H9 (cell line): ENCODE results near the gene EPHA2. TPM values are rescaled to one million over a fixed set of nuclear protein-coding genes. Genes with fewer than 3 reads are reported as not detected.

Experiments used
- DNase-seq: peaks from one replicate; pipeline ENCODE4 v3.0.0-alpha.2; 2017
- H2AFZ ChIP-seq: one replicate; pipeline ENCODE4 v1.6.1; 2013; ENCODE audit warnings: mild to moderate bottlenecking, low read length, control low read depth, moderate library complexity
- H2AK5ac ChIP-seq: 2 replicates; pipeline ENCODE4 v1.6.1; 2013; ENCODE audit warnings: low read length, control low read depth, mixed read lengths; ENCODE audit not compliant: insufficient read length
- H2BK120ac ChIP-seq: one replicate; pipeline ENCODE4 v1.6.1; 2013; ENCODE audit warnings: low read depth, mild to moderate bottlenecking, low read length, control low read depth, inconsistent platforms; ENCODE audit not compliant: poor library complexity, severe bottlenecking
- H2BK12ac ChIP-seq: 2 replicates; pipeline ENCODE4 v1.6.1; 2013; ENCODE audit warnings: low read length, control low read depth, mixed read lengths, low read depth; ENCODE audit not compliant: insufficient read length
- H2BK15ac ChIP-seq: 2 replicates; pipeline ENCODE4 v1.6.1; 2013; ENCODE audit warnings: low read depth, low read length, control low read depth
- H2BK20ac ChIP-seq: one replicate; pipeline ENCODE4 v1.6.1; 2013; ENCODE audit warnings: low read depth, mild to moderate bottlenecking, low read length, control low read depth, inconsistent platforms; ENCODE audit not compliant: poor library complexity, severe bottlenecking
- H2BK5ac ChIP-seq: 2 replicates; pipeline ENCODE4 v1.6.1; 2013; ENCODE audit warnings: low read length, control low read depth, mixed read lengths; ENCODE audit not compliant: insufficient read length
- H3K14ac ChIP-seq: 2 replicates; pipeline ENCODE4 v1.6.1; 2013; ENCODE audit warnings: low read length, control low read depth; ENCODE audit not compliant: insufficient read depth
- H3K18ac ChIP-seq: 2 replicates; pipeline ENCODE4 v1.6.1; 2013; ENCODE audit warnings: low read depth, mild to moderate bottlenecking, mixed read lengths, low read length, control low read depth; ENCODE audit not compliant: insufficient read length
- H3K23ac ChIP-seq: 2 replicates; pipeline ENCODE4 v1.6.1; 2013; ENCODE audit warnings: low read length, control low read depth, mixed read lengths, low read depth; ENCODE audit not compliant: insufficient read length
- H3K23me2 ChIP-seq: 2 replicates; pipeline ENCODE4 v1.6.1; 2013; ENCODE audit warnings: low read depth, mild to moderate bottlenecking, mixed read lengths, low read length, control low read depth; ENCODE audit not compliant: insufficient read length, poor library complexity, severe bottlenecking
- H3K27ac ChIP-seq: 2 replicates; pipeline ENCODE4 v1.5.1; 2013; ENCODE audit warnings: low read length, control low read depth, mixed read lengths, low read depth; ENCODE audit not compliant: insufficient read length
- H3K27me3 ChIP-seq: 2 replicates; pipeline ENCODE4 v1.6.1; 2013; ENCODE audit warnings: low read length, control low read depth, inconsistent platforms; ENCODE audit not compliant: insufficient read depth
- H3K4ac ChIP-seq: 2 replicates; pipeline ENCODE4 v1.6.1; 2013; ENCODE audit warnings: low read depth, mild to moderate bottlenecking, control low read depth, inconsistent platforms, low read length, moderate library complexity
- H3K4me1 ChIP-seq: 2 replicates; pipeline ENCODE4 v1.6.1; 2013; ENCODE audit warnings: low read length, control low read depth, inconsistent platforms; ENCODE audit not compliant: insufficient read depth
- H3K4me2 ChIP-seq: 2 replicates; pipeline ENCODE4 v1.6.1; 2013; ENCODE audit warnings: low read length, control low read depth, mixed read lengths; ENCODE audit not compliant: insufficient read length, insufficient read depth
- H3K56ac ChIP-seq: 2 replicates; pipeline ENCODE4 v1.6.1; 2013; ENCODE audit warnings: low read depth, mild to moderate bottlenecking, mixed read lengths, low read length, control low read depth; ENCODE audit not compliant: insufficient read length
- H3K79me1 ChIP-seq: 2 replicates; pipeline ENCODE4 v1.6.1; 2013; ENCODE audit warnings: low read depth, mild to moderate bottlenecking, moderate library complexity, low read length, control low read depth, inconsistent platforms; ENCODE audit not compliant: insufficient read depth, poor library complexity, severe bottlenecking
- H3K79me2 ChIP-seq: 2 replicates; pipeline ENCODE4 v1.6.1; 2013; ENCODE audit warnings: low read length, control low read depth, inconsistent platforms; ENCODE audit not compliant: insufficient read depth
- H3K9ac ChIP-seq: 2 replicates; pipeline ENCODE4 v1.6.1; 2013; ENCODE audit warnings: low read length, control low read depth, mixed read lengths; ENCODE audit not compliant: insufficient read length; ENCODE audit errors: extremely low read depth
- H3K9me3 ChIP-seq: one replicate; pipeline ENCODE4 v1.6.1; 2013; ENCODE audit warnings: low read depth, low read length, inconsistent platforms; ENCODE audit not compliant: control insufficient read depth
- H3T11ph ChIP-seq: one replicate; pipeline ENCODE4 v1.6.1; 2013; ENCODE audit warnings: mild to moderate bottlenecking, low read length, control low read depth, inconsistent platforms
- H4K20me1 ChIP-seq: one replicate; pipeline ENCODE4 v1.6.1; 2013; ENCODE audit not compliant: control insufficient read depth, insufficient read length, insufficient read depth
- H4K5ac ChIP-seq: 2 replicates; pipeline ENCODE4 v1.6.1; 2013; ENCODE audit warnings: low read depth, mild to moderate bottlenecking, mixed read lengths, low read length, control low read depth; ENCODE audit not compliant: insufficient read length
- H4K8ac ChIP-seq: replicated peaks from 2 replicates; pipeline ENCODE4 v1.6.1; 2013; ENCODE audit warnings: low read length, control low read depth, mixed read lengths, low read depth; ENCODE audit not compliant: insufficient read length
- H4K91ac ChIP-seq: 2 replicates; pipeline ENCODE4 v1.6.1; 2013; ENCODE audit warnings: low read depth, mild to moderate bottlenecking, moderate library complexity, mixed read lengths, low read length, control low read depth; ENCODE audit not compliant: insufficient read length
- H3K27ac Mint-ChIP-seq, 3 experiments: 2 replicates in 2 of 3; 3 replicates in 1 of 3; pipeline ENCODE4 v1.8.0; 2020 to 2021; ENCODE audit warnings: mixed read lengths in 3 of 3, mild to moderate bottlenecking in 1 of 3, moderate library complexity in 1 of 3
- H3K27me3 Mint-ChIP-seq: 2 replicates; pipeline ENCODE4 v1.8.0; 2021; ENCODE audit warnings: low read depth, mild to moderate bottlenecking, moderate library complexity, mixed read lengths
- H3K36me3 Mint-ChIP-seq, 3 experiments: 2 replicates in 2 of 3; 3 replicates in 1 of 3; pipeline ENCODE4 v1.8.0; 2020 to 2021; ENCODE audit warnings: low read depth in 3 of 3, mixed read lengths in 3 of 3; ENCODE audit not compliant: insufficient read depth in 1 of 3
- H3K4me1 Mint-ChIP-seq, 2 experiments: 2 replicates each; pipeline ENCODE4 v1.8.0; 2020; ENCODE audit warnings: mixed read lengths in 2 of 2
- H3K4me3 Mint-ChIP-seq, 2 experiments: 2 replicates in 1 of 2; 3 replicates in 1 of 2; pipeline ENCODE4 v1.8.0; 2020 to 2021; ENCODE audit warnings: mild to moderate bottlenecking in 2 of 2, mixed read lengths in 2 of 2, moderate library complexity in 1 of 2
- H3K9me3 Mint-ChIP-seq, 2 experiments: 2 replicates in 1 of 2; 3 replicates in 1 of 2; pipeline ENCODE4 v1.8.0; 2020; ENCODE audit warnings: mild to moderate bottlenecking in 2 of 2, mixed read lengths in 2 of 2, moderate library complexity in 1 of 2
- CTCF ChIP-seq: fragments of 200-600 bp; sonication (generic); conservative IDR thresholded peaks from 3 replicates; pipeline ENCODE4 v1.8.0; 2021; ENCODE audit warnings: antibody characterized with exemption, mild to moderate bottlenecking
- WGBS: extraction: QIAGEN DNeasy Blood & Tissue Kit; methylation state at CpG from one replicate; pipeline ENCODE4 v1.1.7; 2013; ENCODE audit warnings: missing lambda C conversion rate, low lambda C conversion rate, mixed read lengths; ENCODE audit not compliant: insufficient read length; ENCODE audit errors: extremely low coverage; 5-methylcytosine and 5-hydroxymethylcytosine counted together
- total RNA-seq: library from RNA; stranded (reverse); gene quantifications from 2 replicates; pipeline ENCODE4 v1.2.1, GENCODE V29; 2021

Gene EPHA2
- total RNA-seq, 1 experiment from 2014 or later = 33.1 TPM

GRCh38 chr1:16177306-16177705, 21.4 kb upstream of the EPHA2 start:
- Histone ChIP-seq H2BK15ac (no peak overlapping the region), H4K5ac (no peak overlapping the region), H2AK5ac (no peak overlapping the region), H3K23me2 (no peaks in the 10 kb centered on the region), H3K18ac (no peak overlapping the region), H3K56ac (no peak overlapping the region), H3K4ac (no peak overlapping the region), H2BK12ac (no peak overlapping the region), H3K4me2 (no peak overlapping the region), H3T11ph (no peak overlapping the region), H3K9me3 (no peaks in the 10 kb centered on the region), H3K9ac (no peak overlapping the region), H2BK120ac (no peak overlapping the region), H4K91ac (no peak overlapping the region), H2BK20ac (no peak overlapping the region), H3K4me1 (no peaks in the 10 kb centered on the region), H3K27me3 (no peaks in the 10 kb centered on the region), H3K79me1 (no peaks in the 10 kb centered on the region), H4K20me1 (no peaks in the 10 kb centered on the region), H2BK5ac (no peak overlapping the region), H2AFZ (no peak overlapping the region), H4K8ac (no peak overlapping the region), H3K14ac (no peak overlapping the region), H3K27ac (no peak overlapping the region), H3K79me2 (no peaks in the 10 kb centered on the region), H3K23ac (no peak overlapping the region)
- H3K27ac Mint-ChIP-seq = no peak overlapping the region; a peak in 1 of 7 replicates
- H3K4me3 Mint-ChIP-seq = no peak overlapping the region
- peaks cover 16 to 35% of the 10 kb centered on the region in 2 experiments for H3K4me1 Mint-ChIP-seq
- peaks cover 1% of the 10 kb centered on the region; the same call in 1 of the 2 replicates for H3K27me3 Mint-ChIP-seq
- WGBS = no CpG with 5 or more reads among the region's 4 CpGs
- no peak for TF ChIP-seq CTCF
- H3K9me3 Mint-ChIP-seq = no peaks in the 10 kb centered on the region
- DNase-seq = no peak
- no peaks in the 10 kb centered on the region for H3K36me3 Mint-ChIP-seq
